GM12864 (cell line): Measurements from ENCODE around the gene ATL3.

ENCODE experiments used
- DNase-seq: peaks from one replicate; pipeline ENCODE4 v3.0.0-alpha.2; 2011; ENCODE audit warnings: low read depth
- H3K4me3 ChIP-seq: 2 replicates; pipeline ENCODE4 v1.5.1; 2011; ENCODE audit warnings: mild to moderate bottlenecking, low read depth, low read length, control low read depth
- CTCF ChIP-seq: IDR thresholded peaks from 2 replicates; pipeline ENCODE4 v1.5.1; 2011; ENCODE audit warnings: low read depth, mild to moderate bottlenecking, moderate library complexity, low read length, control low read depth, inconsistent platforms; ENCODE audit errors: missing control alignments

Gene ATL3, protein sequence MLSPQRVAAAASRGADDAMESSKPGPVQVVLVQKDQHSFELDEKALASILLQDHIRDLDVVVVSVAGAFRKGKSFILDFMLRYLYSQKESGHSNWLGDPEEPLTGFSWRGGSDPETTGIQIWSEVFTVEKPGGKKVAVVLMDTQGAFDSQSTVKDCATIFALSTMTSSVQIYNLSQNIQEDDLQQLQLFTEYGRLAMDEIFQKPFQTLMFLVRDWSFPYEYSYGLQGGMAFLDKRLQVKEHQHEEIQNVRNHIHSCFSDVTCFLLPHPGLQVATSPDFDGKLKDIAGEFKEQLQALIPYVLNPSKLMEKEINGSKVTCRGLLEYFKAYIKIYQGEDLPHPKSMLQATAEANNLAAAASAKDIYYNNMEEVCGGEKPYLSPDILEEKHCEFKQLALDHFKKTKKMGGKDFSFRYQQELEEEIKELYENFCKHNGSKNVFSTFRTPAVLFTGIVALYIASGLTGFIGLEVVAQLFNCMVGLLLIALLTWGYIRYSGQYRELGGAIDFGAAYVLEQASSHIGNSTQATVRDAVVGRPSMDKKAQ

GRCh38 chr11:63671322-63672155, at the start of gene ATL3:
TSS of gene ATL3 (minus strand) at chr11:63671376. CDS start at chr11:63671335, 41 bp downstream.
- peak; percentile 91 for DNase-seq
- TF ChIP-seq CTCF = no peak
- H3K4me3 ChIP-seq = peak within 1 kb of the TSS; percentile 80

DNA sequence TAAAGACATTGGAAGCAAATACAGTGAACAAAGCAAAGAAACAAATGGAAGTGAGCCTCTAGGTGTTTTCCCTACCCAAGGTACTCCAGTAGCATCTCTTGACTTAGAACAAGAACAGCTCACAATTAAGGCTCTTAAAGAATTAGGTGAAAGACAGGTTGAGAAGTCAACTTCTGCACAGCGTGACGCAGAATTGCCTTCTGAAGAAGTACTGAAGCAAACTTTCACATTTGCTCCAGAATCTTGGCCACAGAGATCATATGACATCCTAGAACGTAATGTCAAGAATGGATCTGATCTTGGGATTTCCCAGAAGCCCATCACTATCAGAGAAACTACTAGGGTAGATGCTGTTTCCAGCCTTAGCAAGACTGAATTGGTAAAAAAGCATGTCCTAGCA, 49.4 kb upstream of the ATL3 start:
- DNase-seq = no peak
- TF ChIP-seq CTCF = no peak
- no peak overlapping the region for H3K4me3 ChIP-seq

DNA sequence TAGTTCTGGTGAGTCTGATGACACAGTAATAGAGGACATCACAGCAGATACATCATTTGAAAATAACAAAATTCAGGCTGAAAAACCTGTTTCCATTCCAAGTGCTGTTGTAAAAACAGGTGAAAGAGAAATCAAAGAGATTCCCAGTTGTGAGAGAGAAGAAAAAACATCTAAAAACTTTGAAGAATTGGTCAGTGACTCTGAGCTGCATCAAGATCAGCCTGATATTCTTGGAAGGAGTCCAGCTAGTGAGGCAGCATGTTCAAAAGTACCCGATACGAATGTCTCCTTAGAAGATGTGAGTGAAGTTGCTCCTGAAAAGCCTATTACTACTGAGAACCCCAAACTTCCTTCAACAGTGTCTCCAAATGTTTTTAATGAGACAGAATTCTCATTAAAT, 48.8 kb upstream of the ATL3 start:
- TF ChIP-seq CTCF = no peak
- no peak overlapping the region for H3K4me3 ChIP-seq
- DNase-seq = no peak

DNA sequence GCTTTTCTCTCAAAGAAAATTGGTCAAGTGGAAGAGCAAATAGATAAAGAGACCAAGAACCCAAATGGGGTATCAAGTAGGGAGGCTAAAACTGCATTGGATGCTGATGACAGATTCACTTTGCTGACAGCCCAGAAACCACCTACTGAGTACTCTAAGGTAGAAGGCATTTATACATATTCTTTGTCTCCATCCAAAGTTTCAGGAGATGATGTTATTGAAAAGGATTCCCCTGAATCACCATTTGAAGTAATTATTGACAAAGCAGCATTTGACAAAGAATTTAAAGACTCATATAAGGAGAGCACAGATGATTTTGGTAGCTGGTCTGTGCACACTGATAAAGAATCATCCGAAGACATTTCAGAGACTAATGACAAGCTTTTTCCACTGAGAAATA, 47.8 kb upstream of the ATL3 start:
- DNase-seq = no peak
- no peak overlapping the region for H3K4me3 ChIP-seq
- no peak for TF ChIP-seq CTCF

GRCh38 chr11:63716046-63716445, 44.9 kb upstream of the ATL3 start:
- no peak for TF ChIP-seq CTCF
- no peak overlapping the region for H3K4me3 ChIP-seq
- DNase-seq = no peak

- DNase-seq = no peak
- TF ChIP-seq CTCF = no peak
- no peak overlapping the region for H3K4me3 ChIP-seq
These were observed 42.6 kb upstream of the ATL3 start for GRCh38 chr11:63713766-63714165.
